LHCN-M2 (cell line): ENCODE measurements around the gene HOXA10. TPM values are rescaled to one million over a fixed set of nuclear protein-coding genes. Genes with fewer than 3 reads are reported as not detected.

ENCODE experiments used
- DNase-seq: peaks from one replicate; pipeline ENCODE4 v3.0.0-alpha.2; 2012; ENCODE audit warnings: low read depth
- total RNA-seq: library from RNA; depleted of rRNA; stranded (reverse); fragments of >200 nt; gene quantifications from 2 replicates; pipeline ENCODE4 v1.2.3, GENCODE V29; 2014

The HOXA10 gene
- total RNA-seq, 1 experiment from 2014 or later = 13.2 TPM

GRCh38 chr7:27203964-27204594 is 30.0 kb upstream of the HOXA10 start:
- DNase-seq = no peak

GRCh38 chr7:27203365-27203953 is 29.3 kb upstream of the HOXA10 start:
- no peak for DNase-seq

DNA sequence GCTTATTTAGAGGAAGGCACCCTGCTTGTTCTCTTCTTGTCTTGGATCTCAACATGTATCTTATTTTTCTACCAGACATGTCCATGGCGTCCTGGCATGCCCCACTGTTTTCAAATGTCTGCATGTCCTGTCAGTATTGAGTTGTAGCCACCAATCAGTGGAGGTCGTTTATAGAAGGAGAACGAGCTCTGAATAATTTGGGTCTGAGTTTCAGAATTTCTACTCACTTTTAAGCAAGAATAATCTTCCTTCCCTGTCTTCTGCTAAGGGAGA is 28.7 kb upstream of the HOXA10 start:
- no peak for DNase-seq

DNA sequence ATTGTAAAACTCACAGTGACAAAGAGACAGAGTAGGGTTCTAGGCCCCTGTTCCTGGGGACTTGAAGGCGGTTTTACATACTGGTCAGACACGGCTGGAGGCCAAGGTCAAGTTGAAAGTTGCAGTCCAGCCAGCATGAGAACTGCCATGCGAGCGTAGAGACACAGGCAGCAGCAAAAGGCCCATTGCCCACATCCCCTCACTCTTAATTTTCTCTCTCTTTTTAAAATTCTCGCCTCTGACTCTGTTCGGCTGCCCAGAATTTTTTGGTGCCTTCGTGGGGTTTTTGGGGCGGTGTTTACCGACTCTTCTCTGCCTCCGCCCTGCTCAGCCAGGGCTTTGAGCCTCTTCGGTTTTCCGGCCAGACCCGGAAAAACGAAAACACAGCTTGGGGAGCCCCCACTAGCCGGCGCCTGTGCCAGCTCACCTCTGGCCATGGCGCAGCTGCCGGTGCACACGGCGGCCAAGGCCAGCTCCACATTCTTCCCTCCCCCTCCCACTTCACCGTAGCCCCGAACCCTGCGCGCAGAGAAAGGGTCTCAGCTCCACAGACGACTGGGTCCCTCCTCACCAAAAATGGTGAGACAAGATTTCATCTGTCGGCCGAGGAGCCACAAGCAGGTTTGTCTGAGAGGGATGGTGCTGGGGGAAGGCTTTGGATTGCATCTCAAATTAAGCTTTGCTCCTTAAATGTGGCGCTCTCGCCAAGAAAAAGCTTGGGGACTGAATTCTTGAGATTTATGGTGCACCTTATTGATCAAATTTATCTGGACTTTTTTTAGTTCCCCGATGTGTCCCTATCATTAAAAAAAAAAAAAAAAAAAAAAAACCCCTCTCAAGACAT is 28.1 kb upstream of the HOXA10 start:
- DNase-seq = no peak

DNA sequence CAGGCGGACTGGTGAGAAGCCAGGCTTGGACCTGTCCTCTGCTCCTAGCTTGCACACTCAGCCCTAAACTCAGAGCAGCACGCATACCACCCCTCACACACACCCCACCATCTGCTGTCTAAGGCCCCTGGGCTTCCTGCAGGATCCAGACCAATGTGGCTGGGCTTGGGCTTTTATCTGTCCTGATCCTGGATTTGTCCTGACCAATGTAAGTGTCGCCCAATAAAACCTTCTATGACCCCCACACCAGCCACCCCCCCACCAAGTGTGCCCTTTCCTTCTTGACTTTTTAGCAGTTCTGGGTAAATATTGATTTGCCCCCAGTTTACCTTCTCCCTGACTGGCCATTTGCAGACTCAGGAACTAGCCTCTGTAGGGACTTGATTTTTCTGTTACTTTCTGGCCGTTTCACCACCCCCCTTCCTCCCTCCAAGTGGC is 27.5 kb upstream of the HOXA10 start:
- DNase-seq = no peak

GRCh38 chr7:27200761-27201579 is 26.9 kb upstream of the HOXA10 start:
- no peak for DNase-seq

DNA sequence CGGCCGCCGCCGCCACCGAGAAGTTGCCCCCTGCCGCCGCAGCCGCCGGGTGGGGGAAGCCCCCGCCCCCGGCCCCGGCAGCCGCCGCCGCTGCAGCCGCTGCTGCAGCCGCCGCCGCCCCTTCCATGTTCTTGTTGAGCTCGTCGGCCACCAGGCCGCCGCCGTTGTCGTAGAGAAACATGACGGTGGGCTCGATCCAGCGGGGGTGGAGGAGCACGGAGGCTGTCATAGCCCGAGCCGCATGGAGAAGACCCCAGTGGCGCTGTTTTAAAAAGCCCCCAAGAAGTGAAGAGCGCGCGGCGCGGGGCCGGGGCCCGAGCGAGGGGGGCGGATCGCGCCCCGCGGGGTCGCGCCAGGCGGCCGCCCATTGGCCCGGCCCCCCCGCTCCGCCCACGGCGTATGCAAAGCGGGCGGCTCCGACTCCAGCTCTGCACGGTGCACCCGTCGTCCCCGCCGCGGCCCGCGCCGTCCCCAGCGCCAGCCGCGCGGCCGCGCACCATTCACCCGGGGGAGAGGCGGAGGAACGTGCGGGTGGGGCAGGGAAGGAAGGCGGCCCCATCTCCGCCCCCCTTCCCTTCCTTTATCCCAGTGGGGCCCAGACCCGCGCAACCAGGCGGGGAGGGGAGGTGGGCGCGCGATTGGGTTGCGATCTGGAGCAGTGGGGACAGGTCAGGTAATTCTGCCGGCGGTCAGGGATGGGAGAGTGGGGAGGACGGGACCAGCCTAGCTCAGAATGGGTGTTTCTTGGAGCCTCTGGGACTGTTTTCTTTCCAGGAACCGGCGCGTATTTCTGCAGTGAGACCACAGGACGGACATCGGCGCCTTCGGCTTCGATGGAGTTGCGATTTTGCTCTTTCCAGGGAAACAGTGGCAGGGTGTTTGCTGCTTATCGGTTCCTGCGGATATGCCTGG is 26.0 kb upstream of the HOXA10 start, which contains the start of gene HOXA13:
TSS of gene HOXA13 (minus strand) at position 243 of the 912 bp plus-strand sequence. CDS start at position 229, 14 bp downstream.
- DNase-seq = peak; percentile 35

DNA sequence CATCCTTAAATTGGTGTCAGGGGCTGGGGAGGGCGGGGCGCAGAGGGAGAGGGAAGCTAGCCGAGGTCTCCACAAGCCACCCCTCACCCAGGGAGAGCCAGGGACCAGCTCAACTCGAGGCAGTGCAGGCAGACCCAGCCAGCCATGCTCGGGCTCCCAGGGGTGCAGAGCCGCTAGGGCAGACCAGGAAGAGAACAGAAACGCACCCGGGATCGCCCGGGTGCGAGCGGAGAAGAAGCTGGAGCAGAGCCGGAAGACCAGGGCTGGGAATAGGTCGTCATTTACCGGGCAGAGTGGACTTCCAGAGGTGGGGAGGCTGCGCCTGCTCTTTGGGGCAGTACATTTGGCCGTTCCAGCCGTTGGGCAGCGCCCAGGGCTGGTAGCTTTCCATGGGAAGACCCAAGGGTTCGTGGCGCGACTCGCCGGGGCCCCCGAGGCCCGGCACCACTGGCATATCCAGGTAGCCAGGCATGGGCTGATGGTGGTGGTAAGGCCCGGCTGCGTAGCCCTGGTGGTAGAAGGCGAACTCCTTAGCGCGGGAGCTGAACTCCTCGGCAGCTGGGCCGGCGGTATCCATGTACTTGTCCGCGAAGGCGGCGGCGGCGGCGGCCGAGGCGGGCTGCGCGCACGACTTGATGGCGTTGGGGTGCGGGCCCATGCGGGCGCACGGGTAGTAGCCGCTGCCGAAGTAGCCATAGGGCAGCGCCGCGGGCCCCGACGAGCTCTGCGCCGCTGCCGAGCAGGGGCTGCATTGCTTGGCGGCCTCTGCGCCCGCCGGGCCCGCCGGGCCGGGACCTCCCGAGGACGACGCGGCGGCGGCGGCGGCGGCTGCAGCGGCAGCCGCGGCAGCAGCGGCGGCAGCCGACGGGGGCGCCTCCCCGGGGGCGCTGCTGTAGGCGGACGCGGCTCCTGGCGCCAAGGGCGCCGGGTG is 25.0 kb upstream of the HOXA10 start:
- peak; percentile 19 for DNase-seq

GRCh38 chr7:27198138-27198841 is 24.2 kb upstream of the HOXA10 start:
- DNase-seq = no peak

DNA sequence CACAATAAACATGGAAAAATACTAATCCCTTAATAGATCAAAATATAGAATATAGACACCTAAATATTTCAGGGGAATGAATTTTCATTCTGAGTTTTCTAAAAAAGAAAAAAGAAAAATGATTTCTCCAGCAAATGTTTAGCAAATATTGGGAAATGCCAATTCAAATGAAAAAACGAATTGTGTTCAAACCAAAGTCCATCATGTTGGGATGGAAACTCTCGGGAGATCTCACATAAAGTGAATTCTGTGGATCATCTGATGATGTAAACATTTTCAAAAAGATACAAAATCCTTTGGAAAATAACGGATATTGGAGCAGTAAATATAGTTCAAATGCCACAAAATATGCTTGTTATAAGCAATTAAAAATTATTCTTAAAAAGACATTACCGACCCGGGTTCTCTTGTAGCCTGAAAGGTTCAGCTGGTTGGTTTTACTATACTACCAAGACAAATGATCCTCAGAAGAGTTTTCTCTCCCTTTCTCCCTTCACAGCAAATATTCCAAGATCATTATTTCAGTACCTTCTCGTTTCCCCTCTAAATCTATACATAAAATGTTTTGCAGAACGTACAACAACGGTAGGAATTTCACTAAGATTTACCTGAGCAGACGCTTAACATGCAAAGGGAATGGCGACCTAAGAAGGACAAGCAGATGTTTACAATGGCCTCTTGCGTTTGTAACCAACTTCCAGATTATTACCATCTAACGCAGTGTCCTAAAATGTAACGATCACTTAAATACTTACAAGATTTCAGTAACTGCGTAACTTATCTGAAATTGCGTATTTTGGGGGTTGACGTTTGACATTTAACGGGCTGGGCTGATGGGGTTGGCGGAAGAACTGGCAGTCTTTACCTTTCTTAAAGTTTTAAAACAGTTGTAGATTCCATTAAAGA is 23.3 kb upstream of the HOXA10 start:
- DNase-seq = no peak

GRCh38 chr7:27196287-27196767 is 22.2 kb upstream of the HOXA10 start:
- peak; percentile 64 for DNase-seq

- no peak for DNase-seq
Measured at GRCh38 chr7:27194686-27195379, 20.7 kb upstream of the HOXA10 start.

- DNase-seq = no peak
Measured at GRCh38 chr7:27194002-27194352, 19.9 kb upstream of the HOXA10 start.

GRCh38 chr7:27193335-27194001 is 19.3 kb upstream of the HOXA10 start:
- DNase-seq = no peak

DNA sequence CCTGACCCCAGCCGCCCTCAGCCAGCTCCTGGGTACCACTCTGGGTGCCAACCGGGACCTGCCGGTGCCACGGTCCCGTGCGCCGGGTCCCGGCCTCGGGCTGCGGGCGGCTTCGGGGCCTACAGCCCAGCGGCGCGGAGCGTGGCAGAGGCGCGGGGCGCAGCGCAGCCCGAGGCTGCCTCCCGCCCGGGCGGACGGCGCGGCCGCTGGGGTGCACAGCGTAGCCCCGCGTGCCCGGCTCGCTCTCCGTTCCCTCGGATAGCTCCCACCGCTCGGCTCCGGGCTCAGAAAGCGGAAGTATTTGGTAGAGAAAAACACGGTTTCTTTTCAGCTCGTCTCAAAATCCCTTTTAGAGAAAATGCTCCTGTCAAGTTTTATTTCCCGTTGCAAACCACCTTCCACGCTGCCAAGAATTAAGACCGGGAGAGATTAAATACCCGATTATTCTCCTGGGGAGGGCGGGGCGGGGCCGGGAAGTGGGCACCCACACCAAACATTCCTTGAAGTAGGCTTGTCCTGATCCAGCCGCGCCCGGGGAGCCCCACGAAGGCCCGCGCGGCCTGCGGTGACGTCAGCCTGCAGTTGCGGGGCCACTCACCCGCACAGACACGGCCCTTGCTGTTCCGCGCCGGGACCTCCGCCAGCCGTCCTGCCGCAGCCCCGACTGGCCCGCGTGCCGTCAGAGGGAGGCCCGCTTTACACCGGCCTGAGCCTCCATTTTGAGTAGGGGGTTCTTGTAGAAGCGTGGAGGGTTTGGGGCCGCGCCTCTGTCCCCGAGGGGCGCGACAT is 18.6 kb upstream of the HOXA10 start:
- DNase-seq = no peak
